Aorta (tissue), 5 donors: Measurements from ENCODE around the gene S100A13. TPM values are rescaled to one million over a fixed set of nuclear protein-coding genes. Genes with fewer than 3 reads are reported as not detected.

Experiments
- ATAC-seq: fragments of 200-7000 bp; cut with Tn5 transposase; one replicate; pipeline ENCODE4 v1.9.1; 2022; ENCODE audit warnings: moderate library complexity; ENCODE audit not compliant: low FRiP score
- DNase-seq, 2 donors: peaks; one replicate each; pipeline ENCODE4 v3.0.0-alpha.2; 2020
- H3K27ac ChIP-seq, 2 donors: one replicate each; pipeline ENCODE4 v1.5.1; 2013; ENCODE audit warnings: low read length in 2 of 2, mild to moderate bottlenecking in 2 of 2, moderate library complexity in 2 of 2, control low read depth in 1 of 2, inconsistent platforms in 1 of 2, low read depth in 1 of 2
- H3K27me3 ChIP-seq, 2 donors: one replicate each; pipeline ENCODE4 v1.6.1; 2013; ENCODE audit warnings: control low read depth in 1 of 2, low read length in 1 of 2, mild to moderate bottlenecking in 1 of 2, moderate library complexity in 1 of 2; ENCODE audit not compliant: insufficient read depth in 2 of 2, control insufficient read depth in 1 of 2
- H3K36me3 ChIP-seq, 2 donors: one replicate each; pipeline ENCODE4 v1.6.1; 2013; ENCODE audit warnings: control low read depth in 1 of 2, low read length in 1 of 2, mild to moderate bottlenecking in 1 of 2; ENCODE audit not compliant: insufficient read depth in 2 of 2, control insufficient read depth in 1 of 2
- H3K4me1 ChIP-seq, 2 donors: one replicate each; pipeline ENCODE4 v1.6.1; 2013; ENCODE audit warnings: low read length in 2 of 2, control low read depth in 1 of 2, mild to moderate bottlenecking in 1 of 2, moderate library complexity in 1 of 2; ENCODE audit not compliant: insufficient read depth in 2 of 2, control insufficient read depth in 1 of 2
- H3K4me3 ChIP-seq, 2 donors: one replicate each; pipeline ENCODE4 v1.5.1; 2013; ENCODE audit warnings: low read length in 2 of 2, control low read depth in 1 of 2, mild to moderate bottlenecking in 1 of 2
- H3K9me3 ChIP-seq: one replicate; pipeline ENCODE4 v1.6.1; 2013; ENCODE audit warnings: mild to moderate bottlenecking, low read length; ENCODE audit not compliant: control insufficient read depth
- WGBS, 2 donors: extraction: QIAGEN DNeasy Blood & Tissue Kit; methylation state at CpG; one replicate each; pipeline ENCODE4 v1.1.7; 2013; 5-methylcytosine and 5-hydroxymethylcytosine counted together
- intact Hi-C, 2 donors: fragments of 100-400 bp; cut with DNase I; formaldehyde crosslinking; loops; one replicate each; pipeline versions ENCODE4 v1.14.2 to v1.15.0; 2022
- polyA plus RNA-seq, 2 donors: library from polyadenylated mRNA; stranded (reverse); fragments of 200-250 nt; gene quantifications; one replicate each; pipeline ENCODE4 v1.2.3, GENCODE V29; 2013
- total RNA-seq, 2 donors: library from RNA; stranded (reverse); fragmentation: NEBNext Ultra II Directional; extraction: Animal tissue kit (Norgen Biotek cat#: 25700); gene quantifications; one replicate each; pipeline ENCODE4 v1.2.1, GENCODE V29; 2021
- donor health status: healthy with polysubstance abuse.
- donor health status: Bipolar disorder and iron deficiency.
- donor health status: DM: no; HTN: no; CAD: no.
- donor health status: DM: no; HTN: no; CAD: no.
- donor health status: DM: yes; HTN: yes; CAD: no.

S100A13 gene
- total and polyA plus RNA-seq, 4 donors = 80.0 to 245 (median 177) TPM

- H3K27ac ChIP-seq = peak overlapping the region in 1 of 2 donors; percentile 69
- no peaks in the 10 kb centered on the region for H3K4me1 ChIP-seq
- no peak overlapping the region for H3K4me3 ChIP-seq
- ATAC-seq (peak; percentile 52), DNase-seq (no peak)
- H3K27me3 ChIP-seq = no peaks in the 10 kb centered on the region
- H3K36me3 ChIP-seq = peaks cover 2 to 6% of the 10 kb centered on the region in 2 donors
- H3K9me3 ChIP-seq = no peaks in the 10 kb centered on the region
- intact Hi-C loops = no loop called here
- 53 to 56% methylated on average over 18 of the region's 18 CpGs for WGBS, 2 donors
These were observed 6.0 kb upstream of the S100A13 start for GRCh38 chr1:153633161-153633753.

DNA sequence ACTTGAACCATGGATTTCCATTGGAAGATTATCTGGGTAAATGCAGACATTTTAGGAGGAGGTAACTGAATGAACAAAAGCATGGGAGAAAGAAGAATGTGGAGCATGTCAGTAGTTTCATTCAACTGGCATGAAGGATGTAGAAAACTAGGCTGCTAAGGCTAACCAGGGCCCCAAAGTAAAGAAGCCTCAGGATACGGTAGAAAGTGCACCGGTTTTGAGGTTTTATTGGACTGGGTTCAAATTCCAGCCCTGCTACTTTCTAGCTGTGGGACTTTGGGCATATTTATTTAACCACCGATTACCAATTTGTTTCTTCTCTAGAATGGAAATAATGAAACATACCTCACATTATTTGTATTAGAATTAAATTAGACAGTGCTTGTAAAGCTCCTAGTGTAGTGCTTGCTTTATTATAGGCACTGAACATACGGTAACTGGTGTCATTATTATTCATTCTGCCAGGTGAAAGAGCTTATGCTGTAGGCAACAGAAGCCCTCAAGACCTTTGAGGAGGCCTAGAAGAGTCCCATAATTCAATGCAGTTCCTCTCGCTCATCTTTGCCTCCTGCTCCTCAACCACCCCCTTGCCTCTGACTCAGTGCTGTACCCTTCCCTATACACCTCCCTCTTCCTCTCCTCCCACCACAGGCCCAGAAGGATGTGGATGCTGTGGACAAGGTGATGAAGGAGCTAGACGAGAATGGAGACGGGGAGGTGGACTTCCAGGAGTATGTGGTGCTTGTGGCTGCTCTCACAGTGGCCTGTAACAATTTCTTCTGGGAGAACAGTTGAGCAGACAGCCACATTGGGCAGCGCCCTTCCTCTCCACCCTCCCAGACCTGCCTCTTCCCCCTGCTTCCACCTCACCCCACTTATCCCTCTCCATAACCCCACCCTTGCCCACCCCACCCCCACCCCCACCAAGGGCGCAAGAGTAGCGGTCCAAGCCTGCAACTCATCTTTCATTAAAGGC, 4.0 kb upstream of the S100A13 start:
- no peak overlapping the region for H3K4me3 ChIP-seq
- no peaks in the 10 kb centered on the region for H3K27me3 ChIP-seq
- no peaks in the 10 kb centered on the region for H3K9me3 ChIP-seq
- H3K36me3 ChIP-seq = no peaks in the 10 kb centered on the region
- no peak for DNase-seq
- H3K27ac ChIP-seq = no peak overlapping the region
- no peak for ATAC-seq
- intact Hi-C loops = no loop called here
- 59 to 67% methylated on average over 10 of the region's 10 CpGs for WGBS, 2 donors
- no peaks in the 10 kb centered on the region for H3K4me1 ChIP-seq

DNA sequence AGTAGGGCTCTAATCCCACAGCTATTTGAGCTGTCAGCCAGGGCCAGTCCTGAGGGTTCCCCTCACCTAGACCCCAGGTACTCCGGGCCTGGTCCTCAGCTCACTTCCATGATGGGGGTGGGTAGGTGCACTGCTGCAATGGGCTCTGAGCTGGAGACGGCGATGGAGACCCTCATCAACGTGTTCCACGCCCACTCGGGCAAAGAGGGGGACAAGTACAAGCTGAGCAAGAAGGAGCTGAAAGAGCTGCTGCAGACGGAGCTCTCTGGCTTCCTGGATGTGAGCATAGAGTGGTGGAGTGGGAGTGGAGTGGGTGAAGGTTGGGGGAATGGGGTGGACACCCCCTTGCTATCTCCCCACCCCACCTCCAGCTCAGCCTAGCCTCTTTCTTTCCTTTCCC, 3.1 kb upstream of the S100A13 start:
- intact Hi-C loops = no loop called here
- Histone ChIP-seq H3K9me3 (no peaks in the 10 kb centered on the region), H3K4me3 (no peak overlapping the region), H3K27me3 (no peaks in the 10 kb centered on the region), H3K27ac (no peak overlapping the region), H3K4me1 (no peaks in the 10 kb centered on the region), H3K36me3 (no peaks in the 10 kb centered on the region)
- ATAC-seq (no peak), DNase-seq (peak in 1 of 2 donors; percentile 70)
- 73 to 77% methylated on average over 7 of the region's 7 CpGs for WGBS, 2 donors

- 71 to 73% methylated on average over 1 of the region's 1 CpG for WGBS, 2 donors
- no peak overlapping the region for H3K4me3 ChIP-seq
These were observed 2.7 kb upstream of the S100A13 start for GRCh38 chr1:153629971-153630370.

GRCh38 chr1:153629343-153629665, 2.0 kb upstream of the S100A13 start:
- DNase-seq (peak in 1 of 2 donors; percentile 41), ATAC-seq (no peak)
- Histone ChIP-seq H3K27me3 (no peaks in the 10 kb centered on the region), H3K27ac (no peak overlapping the region), H3K9me3 (no peaks in the 10 kb centered on the region), H3K4me1 (no peaks in the 10 kb centered on the region), H3K4me3 (no peak overlapping the region), H3K36me3 (no peaks in the 10 kb centered on the region)
- WGBS, 2 donors = 68 to 81% methylated on average over 5 of the region's 5 CpGs
- intact Hi-C loops = loop anchor here in 1 of 2 donors (5.0 kb wide), 1 partner anchor 122 kb away; no protein-coding TSS in a partner anchor

More at GRCh38 chr1:153629971-153630370, 2.7 kb upstream of the S100A13 start:
- ATAC-seq (no peak), DNase-seq (peak; percentile 60 to 65)
- intact Hi-C loops = loop anchor here in 1 of 2 donors (5.0 kb wide), 1 partner anchor 123 kb away; no protein-coding TSS in a partner anchor
- H3K4me1 ChIP-seq = no peaks in the 10 kb centered on the region
- no peaks in the 10 kb centered on the region for H3K9me3 ChIP-seq
- no peaks in the 10 kb centered on the region for H3K36me3 ChIP-seq
- H3K27me3 ChIP-seq = no peaks in the 10 kb centered on the region
- peak overlapping the region in 1 of 2 donors; percentile 6 for H3K27ac ChIP-seq

- intact Hi-C loops = loop anchor here in 1 of 2 donors (5.0 kb wide), 1 partner anchor 121 kb away; no protein-coding TSS in a partner anchor
- no peaks in the 10 kb centered on the region for H3K9me3 ChIP-seq
- H3K27me3 ChIP-seq = no peaks in the 10 kb centered on the region
- H3K4me3 ChIP-seq = no peak overlapping the region
- H3K4me1 ChIP-seq = no peaks in the 10 kb centered on the region
- no peak overlapping the region for H3K27ac ChIP-seq
- 68 to 79% methylated on average over 6 of the region's 6 CpGs for WGBS, 2 donors
- ATAC-seq = no peak
- no peaks in the 10 kb centered on the region for H3K36me3 ChIP-seq
- peak in 1 of 2 donors; percentile 61 for DNase-seq
These were observed 1.5 kb upstream of the S100A13 start for GRCh38 chr1:153628638-153629342.

- no peaks in the 10 kb centered on the region for H3K27me3 ChIP-seq
- DNase-seq (peak in 1 of 2 donors; percentile 73), ATAC-seq (no peak)
- no peaks in the 10 kb centered on the region for H3K9me3 ChIP-seq
- intact Hi-C loops = loop anchor here in 1 of 2 donors (5.0 kb wide), 1 partner anchor 121 kb away; no protein-coding TSS in a partner anchor
- WGBS, 2 donors = 60 to 62% methylated on average over 10 of the region's 10 CpGs
- peak within 1 kb of the TSS in 1 of 2 donors; percentile 39 for H3K4me3 ChIP-seq
- no peaks in the 10 kb centered on the region for H3K36me3 ChIP-seq
- peak within 1 kb of the TSS; percentile 64 to 85 for H3K27ac ChIP-seq
- no peaks in the 10 kb centered on the region for H3K4me1 ChIP-seq
These were observed 666 bp upstream of the S100A13 start, which contains the start of gene S100A1 for GRCh38 chr1:153627715-153628626. Gene S100A1 (plus strand): TSS chr1:153628434. CDS start chr1:153630522, 2,088 bp downstream.
